Measurements from ENCODE around the gene SPATA31E1.
"Not testable (repeated sequence)": the region's sequence is repeated elsewhere in the genome, so short reads cannot be mapped to it uniquely, and the experiment has no call there.

Gene SPATA31E1

DNA sequence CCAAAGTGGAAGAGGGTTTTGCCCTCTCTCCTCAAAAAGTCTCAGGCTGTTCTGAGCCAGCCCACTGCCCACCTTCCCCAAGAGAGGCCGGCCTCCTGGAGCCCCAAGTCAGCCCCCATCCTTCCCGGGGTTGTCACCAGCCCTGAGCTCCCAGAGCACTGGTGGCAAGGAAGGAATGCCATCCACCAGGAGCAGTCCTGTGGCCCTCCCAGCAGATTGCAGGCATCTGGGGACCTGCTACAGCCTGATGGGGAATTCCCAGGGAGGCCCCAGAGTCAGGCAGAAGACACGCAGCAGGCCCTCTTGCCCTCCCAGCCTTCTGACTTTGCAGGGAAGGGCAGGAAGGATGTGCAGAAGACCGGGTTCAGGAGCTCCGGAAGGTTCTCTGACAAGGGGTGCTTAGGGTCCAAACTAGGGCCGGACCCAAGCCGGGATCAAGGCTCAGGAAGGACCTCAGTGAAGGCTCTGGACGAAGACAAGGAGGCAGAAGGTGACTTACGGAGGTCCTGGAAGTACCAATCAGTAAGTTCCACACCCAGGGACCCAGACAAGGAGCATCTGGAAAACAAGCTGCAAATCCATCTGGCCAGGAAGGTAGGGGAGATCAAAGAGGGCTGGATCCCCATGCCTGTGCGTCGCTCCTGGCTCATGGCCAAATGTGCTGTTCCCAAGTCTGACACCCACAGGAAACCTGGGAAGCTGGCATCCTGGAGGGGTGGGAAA is 3.7 kb downstream of the SPATA31E1 start:
- no peak for DNase-seq (ENCODE audit: low read depth, low spot score)

DNA sequence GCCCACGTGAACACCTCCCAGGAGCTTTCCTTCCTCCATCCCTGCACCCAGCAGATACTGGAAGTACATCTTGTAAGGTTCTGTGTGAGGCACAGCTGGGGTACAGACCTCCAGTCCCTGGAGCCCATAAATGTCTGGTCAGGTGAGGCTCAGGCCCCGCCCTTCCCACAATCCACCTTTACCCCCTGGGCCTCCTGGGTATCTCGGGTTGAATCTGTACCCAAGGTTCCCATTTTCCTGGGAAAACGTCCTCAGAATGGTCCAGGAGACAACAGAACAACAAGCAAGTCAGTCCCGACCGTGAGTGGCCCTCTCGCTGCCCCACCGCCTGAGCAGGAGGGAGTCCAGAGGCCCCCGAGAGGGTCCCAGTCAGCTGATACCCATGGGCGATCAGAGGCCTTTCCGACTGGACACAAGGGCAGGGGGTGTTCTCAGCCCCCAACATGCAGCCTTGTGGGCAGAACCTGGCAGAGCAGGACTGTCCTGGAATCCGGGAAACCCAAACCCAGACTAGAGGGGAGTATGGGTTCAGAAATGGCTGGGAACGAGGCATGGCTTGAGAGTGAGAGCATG is 4.3 kb downstream of the SPATA31E1 start:
- DNase-seq (ENCODE audit: low read depth, low spot score) = no peak

DNA sequence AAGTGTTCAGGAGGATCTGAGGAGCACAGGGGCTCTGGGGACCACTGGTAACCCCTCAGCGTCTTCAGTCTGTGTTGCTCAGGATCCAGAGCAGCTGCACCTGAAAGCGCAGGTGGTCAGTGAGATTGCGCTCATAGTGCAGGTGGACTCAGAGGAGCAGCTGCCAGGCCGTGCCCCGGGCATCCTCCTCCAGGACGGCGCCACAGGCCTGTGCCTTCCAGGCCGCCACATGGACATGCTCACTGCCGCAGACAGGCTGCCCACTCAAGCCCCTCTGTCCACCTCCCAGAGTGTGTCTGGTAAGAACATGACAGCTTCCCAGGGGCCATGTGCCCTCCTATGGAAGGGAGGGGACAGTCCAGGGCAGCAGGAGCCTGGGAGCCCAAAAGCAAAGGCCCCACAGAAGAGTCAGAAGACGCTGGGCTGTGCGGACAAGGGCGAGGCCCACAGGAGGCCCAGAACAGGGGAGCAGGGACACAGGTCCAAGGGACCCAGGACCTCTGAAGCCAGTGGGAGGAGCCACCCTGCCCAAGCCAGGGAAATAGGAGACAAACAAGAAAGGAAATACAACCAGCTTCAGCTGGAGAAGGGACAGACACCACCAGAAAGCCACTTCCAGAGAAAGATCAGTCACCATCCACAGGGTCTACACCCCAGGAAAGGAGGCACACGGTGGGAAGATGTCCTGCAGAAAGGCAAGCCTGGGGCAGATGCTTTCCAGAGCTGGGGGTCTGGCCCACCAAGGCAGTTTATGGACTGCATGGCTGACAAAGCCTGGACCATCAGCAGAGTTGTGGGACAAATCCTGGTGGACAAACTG is 5.2 kb downstream of the SPATA31E1 start:
- DNase-seq (ENCODE audit: low read depth, low spot score) = no peak

- DNase-seq (ENCODE audit: low read depth, low spot score) = no peak
Measured at GRCh38 chr9:87888501-87888900, 5.8 kb downstream of the SPATA31E1 start.

- DNase-seq (ENCODE audit: low read depth, low spot score) = no peak
Measured at GRCh38 chr9:87889065-87889881, 6.6 kb downstream of the SPATA31E1 start.

DNA sequence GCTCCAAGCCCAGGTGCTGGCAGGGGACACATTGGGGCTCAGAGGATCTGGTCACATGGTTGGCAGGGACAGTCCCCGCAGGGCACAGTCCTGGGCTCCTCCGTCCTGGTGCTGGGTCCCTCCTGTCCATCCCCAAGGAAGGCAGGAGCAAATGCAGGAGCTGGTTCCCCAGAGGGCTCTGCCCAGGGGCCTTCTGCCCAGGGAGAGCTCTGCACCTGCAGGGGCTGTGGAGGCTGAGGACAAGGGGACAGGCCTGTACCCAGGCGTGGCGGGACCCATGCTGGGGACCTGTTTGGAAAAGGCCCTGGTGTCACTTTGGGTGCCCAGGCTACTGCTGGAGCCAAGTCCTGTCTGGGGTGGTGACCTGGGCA is 7.2 kb downstream of the SPATA31E1 start:
- DNase-seq (ENCODE audit: low read depth, low spot score) = no peak

DNA sequence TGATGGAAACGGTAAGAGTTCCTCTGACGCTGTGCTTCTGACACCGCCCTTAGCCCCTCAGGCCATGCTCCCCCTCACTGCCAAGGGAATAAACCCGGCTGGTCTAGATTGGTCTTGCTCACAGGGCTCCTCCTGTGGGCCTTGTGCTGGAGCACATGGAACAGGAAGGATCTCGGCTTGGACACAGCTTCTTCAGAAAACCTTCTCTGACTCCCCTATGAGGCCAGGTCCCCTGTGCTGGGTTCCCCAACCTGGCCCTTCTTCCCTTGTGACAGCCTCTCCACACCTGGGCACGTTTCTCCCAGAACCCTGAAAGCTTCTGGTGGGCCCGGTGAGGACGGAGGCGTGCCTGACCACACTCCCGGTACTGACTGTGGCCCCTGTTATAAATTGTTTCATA is 8.2 kb downstream of the SPATA31E1 start:
- no peak for DNase-seq (ENCODE audit: low read depth, low spot score)

DNA sequence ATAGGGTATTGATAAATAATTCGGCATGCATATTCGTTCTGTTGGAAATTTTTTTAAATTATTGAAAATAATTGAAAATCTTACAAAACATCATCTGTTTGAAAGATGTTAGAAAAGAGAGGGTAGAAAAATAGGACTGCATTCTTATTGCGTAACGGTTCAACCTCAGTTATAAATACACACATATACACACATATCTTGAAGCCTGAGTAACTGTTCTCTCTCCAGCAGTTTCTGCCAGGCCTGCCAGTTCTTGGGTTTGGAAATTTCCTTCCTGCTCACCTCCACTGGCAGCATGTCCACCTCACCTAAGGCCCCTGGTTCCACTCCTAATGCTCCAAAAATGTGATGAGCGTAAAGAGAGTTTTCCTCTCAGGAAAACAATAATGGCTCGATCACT is 9.1 kb downstream of the SPATA31E1 start:
- DNase-seq (ENCODE audit: low read depth, low spot score) = no peak

- no peak for DNase-seq (ENCODE audit: low read depth, low spot score)
Measured at GRCh38 chr9:87892956-87893355, 10.3 kb downstream of the SPATA31E1 start.

DNA sequence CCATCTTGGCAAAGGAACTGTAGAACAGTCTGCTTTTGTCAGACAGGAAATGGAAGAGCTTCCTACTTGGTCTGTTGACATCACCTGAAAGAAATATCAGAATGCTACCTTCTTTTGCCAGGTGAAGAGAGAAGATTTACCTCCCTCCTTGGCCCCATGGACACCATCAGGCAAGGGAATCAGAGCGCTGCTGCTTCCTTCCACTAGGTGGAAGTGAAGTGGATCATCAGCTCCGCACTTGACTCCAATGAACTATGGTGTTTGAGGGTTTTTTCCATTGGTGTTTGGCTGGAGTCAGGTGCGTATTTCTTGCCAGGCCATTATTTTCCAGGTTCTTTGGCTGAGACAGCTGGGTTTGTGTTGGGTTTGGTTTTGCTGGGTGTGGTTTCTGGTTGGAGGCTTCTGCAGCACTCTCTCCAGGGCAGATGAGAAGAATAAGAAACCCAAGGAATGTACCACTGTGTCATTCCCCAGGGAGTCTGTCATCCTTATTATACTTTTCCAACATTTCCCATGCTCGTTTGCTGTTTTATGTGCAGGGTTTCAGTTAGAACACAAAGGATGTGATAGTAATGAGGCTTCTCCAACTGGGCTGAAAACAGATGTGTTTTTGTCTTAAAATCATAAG is 12.4 kb downstream of the SPATA31E1 start:
- no peak for DNase-seq (ENCODE audit: low read depth, low spot score)

DNA sequence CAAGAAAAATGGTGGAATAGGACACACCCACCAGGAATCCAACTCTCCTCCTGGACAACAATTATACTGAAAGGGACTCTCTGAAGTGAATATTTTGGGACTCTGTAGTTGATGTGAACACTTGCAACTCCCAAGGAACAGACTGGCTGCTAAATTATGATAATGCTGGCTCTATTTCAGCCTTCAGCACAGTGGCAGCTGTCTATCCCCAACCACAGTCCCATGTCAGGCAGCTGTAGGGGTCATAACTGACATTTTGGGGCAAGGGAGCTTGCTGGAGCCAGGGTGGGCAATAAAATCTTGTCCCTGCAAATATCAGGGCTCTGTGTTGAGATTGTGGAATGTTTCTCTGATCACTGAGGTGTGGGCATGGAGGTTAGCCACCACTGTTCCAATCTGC is 14.2 kb downstream of the SPATA31E1 start:
- no peak for DNase-seq (ENCODE audit: low read depth, low spot score)

- no peak for DNase-seq (ENCODE audit: low read depth, low spot score)
Measured at GRCh38 chr9:87898151-87898550, 15.5 kb downstream of the SPATA31E1 start.

GRCh38 chr9:87902371-87902770 is 19.7 kb downstream of the SPATA31E1 start:
- not testable (repeated sequence) for DNase-seq (ENCODE audit: low read depth, low spot score)

DNA sequence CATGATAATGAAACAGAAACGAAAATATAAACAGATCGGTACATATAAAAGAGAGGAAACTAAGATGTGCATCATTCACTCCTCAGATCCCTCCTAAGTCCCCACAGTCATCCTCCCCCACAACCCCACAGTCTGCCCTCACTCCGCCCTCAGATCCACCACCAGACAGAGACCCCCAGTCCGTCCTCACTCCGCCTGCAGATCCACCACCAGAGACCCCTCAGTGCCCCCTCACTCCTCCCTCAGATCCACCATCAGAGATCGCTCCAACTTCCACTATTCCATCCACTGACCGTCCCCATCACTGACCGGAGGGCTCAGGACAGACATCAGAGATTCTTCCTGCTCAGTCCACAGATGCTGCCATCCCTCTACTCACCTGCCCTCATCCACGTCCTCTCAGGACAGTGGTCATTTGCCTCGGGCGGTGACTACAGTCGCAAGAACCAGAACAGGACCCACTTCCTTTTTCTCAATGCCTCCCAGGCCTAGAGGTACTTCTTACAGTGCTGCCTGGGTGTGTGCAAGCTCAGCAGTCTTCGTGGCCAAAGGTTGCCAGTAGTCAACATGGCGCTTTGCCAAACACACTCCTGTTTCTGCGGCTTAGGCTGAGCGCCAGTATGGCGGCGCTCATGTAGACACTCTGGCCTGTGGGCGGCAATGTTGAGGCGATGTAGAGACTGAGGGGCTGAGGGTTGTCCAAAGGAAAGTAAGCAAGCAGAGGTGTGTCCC is 26.8 kb downstream of the SPATA31E1 start:
- no peak for DNase-seq (ENCODE audit: low read depth, low spot score)

- DNase-seq (ENCODE audit: low read depth, low spot score) = no peak
Measured at GRCh38 chr9:87910821-87911220, 28.1 kb downstream of the SPATA31E1 start.

DNA sequence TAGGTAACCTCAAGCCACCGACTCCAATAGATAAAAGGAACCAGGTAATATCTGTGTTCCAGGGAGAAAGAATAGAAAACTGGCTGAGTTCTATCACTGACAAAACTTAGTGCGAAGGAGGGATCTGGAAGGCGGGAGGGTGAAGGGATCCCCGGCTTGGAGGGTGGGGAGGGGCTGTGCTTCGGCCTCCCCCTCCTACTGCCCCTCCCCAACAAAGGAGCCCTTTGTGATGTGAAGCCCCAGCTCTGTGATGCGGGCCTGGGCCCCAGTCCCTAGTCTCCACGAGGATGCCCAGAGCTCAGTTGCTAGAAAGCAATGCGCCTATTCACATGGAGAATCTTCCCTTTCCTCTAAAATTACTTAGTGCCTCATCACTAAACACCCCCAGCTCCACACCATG is 35.0 kb downstream of the SPATA31E1 start, which contains the start of gene SPATA31C1:
Gene SPATA31C1 (plus strand): TSS at position 301 of the 400 bp plus-strand sequence.
- DNase-seq (ENCODE audit: low read depth, low spot score) = not testable (repeated sequence)

- not testable (repeated sequence) for DNase-seq (ENCODE audit: low read depth, low spot score)
Measured at GRCh38 chr9:87919013-87919412, 36.3 kb downstream of the SPATA31E1 start.

GRCh38 chr9:87921561-87921960 is 38.9 kb downstream of the SPATA31E1 start:
- DNase-seq (ENCODE audit: low read depth, low spot score) = not testable (repeated sequence)

DNA sequence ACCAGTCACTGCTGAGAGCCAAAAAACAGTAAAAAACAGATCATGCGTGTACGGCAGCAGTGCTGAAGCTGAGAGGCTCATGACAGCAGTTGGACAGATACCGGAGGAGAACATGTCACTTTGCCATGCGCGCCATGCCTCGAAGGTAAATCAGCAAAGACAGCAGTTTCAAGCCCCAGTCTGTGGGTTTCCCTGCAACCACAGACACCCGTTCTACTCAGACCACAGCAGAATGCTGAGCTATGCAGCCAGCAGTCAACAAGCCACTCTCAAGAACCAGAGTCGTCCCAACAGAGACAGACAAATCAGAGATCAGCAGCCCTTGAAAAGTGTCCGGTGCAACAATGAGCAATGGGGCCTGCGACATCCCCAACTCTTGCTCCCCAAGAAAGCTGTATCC is 40.3 kb downstream of the SPATA31E1 start:
- DNase-seq (ENCODE audit: low read depth, low spot score) = not testable (repeated sequence)

DNA sequence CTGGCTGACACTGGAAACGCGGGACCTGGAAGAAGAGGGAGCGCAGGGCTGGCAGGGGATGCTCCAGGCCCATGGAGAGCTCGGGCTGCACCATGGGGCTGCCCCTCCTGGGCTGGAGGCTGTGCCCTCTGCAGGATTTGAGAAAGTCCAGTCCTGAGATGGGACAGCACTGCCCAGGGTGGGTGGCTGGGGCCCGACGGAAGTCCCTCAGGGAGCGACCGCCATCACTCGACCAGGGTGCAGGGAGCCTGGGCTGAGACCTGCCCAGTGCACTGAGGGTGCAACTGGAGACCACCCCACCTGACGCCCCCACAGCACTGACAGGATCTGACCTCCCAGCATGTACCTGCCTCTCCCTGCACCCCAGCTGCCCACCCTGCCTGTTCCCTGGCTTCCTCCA is 42.2 kb downstream of the SPATA31E1 start:
- not testable (repeated sequence) for DNase-seq (ENCODE audit: low read depth, low spot score)

DNA sequence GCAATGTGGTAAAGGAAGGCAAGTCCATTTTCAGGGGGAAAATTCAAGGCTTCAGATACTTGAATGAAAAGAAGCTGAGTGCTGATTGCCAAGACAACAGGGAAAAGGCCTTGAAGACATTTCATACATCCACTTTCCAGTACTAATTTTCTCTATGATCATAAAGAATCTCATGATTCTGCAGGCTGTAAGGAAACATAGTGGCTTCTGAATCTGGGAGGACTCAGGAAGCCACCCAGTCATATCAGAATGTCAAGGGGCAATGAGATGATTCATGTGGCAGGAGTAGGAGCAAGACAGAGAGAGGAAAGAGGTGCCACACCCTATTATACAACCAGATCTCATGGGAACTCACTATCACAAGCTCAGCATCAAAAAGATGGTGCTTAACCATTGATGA is 46.5 kb downstream of the SPATA31E1 start:
- DNase-seq (ENCODE audit: low read depth, low spot score) = not testable (repeated sequence)
